ENCODE results near the gene ENSA.

GRCh38 chr1:150579945-150580642 lies 49.3 kb downstream of the ENSA start:
- TF ChIP-seq, protein P1, sequence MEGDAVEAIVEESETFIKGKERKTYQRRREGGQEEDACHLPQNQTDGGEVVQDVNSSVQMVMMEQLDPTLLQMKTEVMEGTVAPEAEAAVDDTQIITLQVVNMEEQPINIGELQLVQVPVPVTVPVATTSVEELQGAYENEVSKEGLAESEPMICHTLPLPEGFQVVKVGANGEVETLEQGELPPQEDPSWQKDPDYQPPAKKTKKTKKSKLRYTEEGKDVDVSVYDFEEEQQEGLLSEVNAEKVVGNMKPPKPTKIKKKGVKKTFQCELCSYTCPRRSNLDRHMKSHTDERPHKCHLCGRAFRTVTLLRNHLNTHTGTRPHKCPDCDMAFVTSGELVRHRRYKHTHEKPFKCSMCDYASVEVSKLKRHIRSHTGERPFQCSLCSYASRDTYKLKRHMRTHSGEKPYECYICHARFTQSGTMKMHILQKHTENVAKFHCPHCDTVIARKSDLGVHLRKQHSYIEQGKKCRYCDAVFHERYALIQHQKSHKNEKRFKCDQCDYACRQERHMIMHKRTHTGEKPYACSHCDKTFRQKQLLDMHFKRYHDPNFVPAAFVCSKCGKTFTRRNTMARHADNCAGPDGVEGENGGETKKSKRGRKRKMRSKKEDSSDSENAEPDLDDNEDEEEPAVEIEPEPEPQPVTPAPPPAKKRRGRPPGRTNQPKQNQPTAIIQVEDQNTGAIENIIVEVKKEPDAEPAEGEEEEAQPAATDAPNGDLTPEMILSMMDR (IDR thresholded peaks at IDR 0.05), result no peak
- no peak for TF ChIP-seq POLR2A (IDR thresholded peaks at IDR 0.05)
